SK-N-SH (cell line): ENCODE data around the gene ZBTB12. TPM values are rescaled to one million over a fixed set of nuclear protein-coding genes. Genes with fewer than 3 reads are reported as not detected.

Experiments used
- CTCF ChIA-PET: fragments of 300-600, 350-600 bp; formaldehyde crosslinking; extraction: SDS; loops from one replicate; lab custom pipeline; 2021; lab: Yijun Ruan, JAX
- POLR2A ChIA-PET: fragments of 350-600 bp; sonication (Branson Sonifier 250); formaldehyde crosslinking; extraction: SDS; loops from one replicate; lab custom pipeline; 2020; ENCODE audit warnings: antibody characterized with exemption, inconsistent platforms; lab: Yijun Ruan, JAX
- DNase-seq: peaks from one replicate; pipeline ENCODE4 v3.0.0; 2012
- H2AFZ ChIP-seq: fragments of 200-600 bp; sonication (generic); 2 replicates; pipeline ENCODE4 v1.8.1; 2016; ENCODE audit warnings: antibody characterized with exemption, mild to moderate bottlenecking, low read depth
- H3F3A ChIP-seq: fragments of 200-600 bp; sonication (generic); replicated peaks from 2 replicates; pipeline ENCODE3; 2016; ENCODE audit warnings: antibody characterized with exemption, mild to moderate bottlenecking; ENCODE audit not compliant: insufficient read depth
- H3K27ac ChIP-seq, 2 experiments: fragments of 200-500 bp in 1 of 2; fragments of 200-600 bp in 1 of 2; sonication (Bioruptor generic) in 1 of 2; sonication (generic), shearing (Covaris generic) in 1 of 2; 2 replicates each; pipeline versions ENCODE4 v1.5.1 to v1.6.1; 2014 to 2016; ENCODE audit warnings: low read depth in 2 of 2, inconsistent platforms in 1 of 2, low read length in 1 of 2, mild to moderate bottlenecking in 1 of 2, mixed read lengths in 1 of 2
- H3K27me3 ChIP-seq: fragments of 200-600 bp; sonication (generic), shearing (Covaris generic); 2 replicates; pipeline ENCODE4 v1.6.1; 2016; ENCODE audit warnings: mixed run types; ENCODE audit not compliant: insufficient read depth
- H3K36me3 ChIP-seq, 2 experiments: fragments of 200-500 bp in 1 of 2; fragments of 200-600 bp in 1 of 2; sonication (Bioruptor generic) in 1 of 2; sonication (generic) in 1 of 2; replicated peaks in 1 of 2; 2 replicates each; pipeline versions ENCODE3 to v1.5.1; 2014 to 2016; ENCODE audit warnings: low read length in 1 of 2, mild to moderate bottlenecking in 1 of 2; ENCODE audit not compliant: insufficient read depth in 2 of 2, control insufficient read depth in 1 of 2
- H3K4me1 ChIP-seq, 2 experiments: fragments of 200-500 bp in 1 of 2; fragments of 200-600 bp in 1 of 2; sonication (Bioruptor generic) in 1 of 2; sonication (generic), shearing (Covaris generic) in 1 of 2; 2 replicates each; pipeline versions ENCODE4 v1.5.1 to v1.6.1; 2014 to 2016; ENCODE audit warnings: low read depth in 1 of 2, low read length in 1 of 2, mixed run types in 1 of 2; ENCODE audit not compliant: insufficient read depth in 2 of 2, control insufficient read depth in 1 of 2
- H3K4me2 ChIP-seq: fragments of 200-600 bp; sonication (generic), shearing (Covaris generic); 2 replicates; pipeline ENCODE4 v1.6.1; 2017; ENCODE audit warnings: mixed run types
- H3K4me3 ChIP-seq, 2 experiments: fragments of 200-500 bp in 1 of 2; fragments of 200-600 bp in 1 of 2; sonication (Bioruptor generic) in 1 of 2; sonication (generic), shearing (Covaris generic) in 1 of 2; 2 replicates each; pipeline versions ENCODE4 v1.5.1 to v1.8.1; 2014 to 2016; ENCODE audit warnings: low read depth in 2 of 2, inconsistent platforms in 1 of 2, low read length in 1 of 2, mild to moderate bottlenecking in 1 of 2, mixed read lengths in 1 of 2, moderate library complexity in 1 of 2
- H3K79me2 ChIP-seq: fragments of 200-600 bp; sonication (generic); 2 replicates; pipeline ENCODE4 v1.8.1; 2017; ENCODE audit warnings: mild to moderate bottlenecking; ENCODE audit not compliant: insufficient read depth
- H3K9ac ChIP-seq: fragments of 200-600 bp; sonication (generic); 2 replicates; pipeline ENCODE4 v1.6.1; 2017; ENCODE audit warnings: mixed run types
- H3K9me2 ChIP-seq: fragments of 200-600 bp; sonication (generic); 2 replicates; pipeline ENCODE4 v1.6.1; 2017; ENCODE audit warnings: mixed run types
- H3K9me3 ChIP-seq: fragments of 200-600 bp; sonication (generic); 2 replicates; pipeline ENCODE4 v1.6.1; 2017; ENCODE audit warnings: mixed run types, mild to moderate bottlenecking, moderate library complexity
- H4K20me1 ChIP-seq: fragments of 200-600 bp; sonication (generic); 2 replicates; pipeline ENCODE4 v1.6.1; 2017; ENCODE audit warnings: mild to moderate bottlenecking, mixed run types; ENCODE audit not compliant: insufficient read depth
- CTCF ChIP-seq: fragments of 200-600 bp; sonication (generic); IDR thresholded peaks from 2 replicates; pipeline ENCODE4 v1.6.1; 2017; ENCODE audit warnings: antibody characterized with exemption, mild to moderate bottlenecking, moderate library complexity
- FOSL2 ChIP-seq: IDR thresholded peaks from 2 replicates; pipeline ENCODE4 v1.4.0; 2012; ENCODE audit warnings: low read depth, mild to moderate bottlenecking, moderate library complexity, borderline replicate concordance
- GABPA ChIP-seq: IDR thresholded peaks from 2 replicates; pipeline ENCODE4 v1.4.0; 2012; ENCODE audit warnings: low read depth, mild to moderate bottlenecking
- IRF3 ChIP-seq: fragments of 150-350 bp; IDR thresholded peaks from 2 replicates; pipeline ENCODE4 v1.6.1; 2016; ENCODE audit warnings: mild to moderate bottlenecking, low read depth, low read length
- JUND ChIP-seq: IDR thresholded peaks from 2 replicates; pipeline ENCODE4 v1.4.0; 2012
- MAX ChIP-seq: IDR thresholded peaks from 2 replicates; pipeline ENCODE4 v1.4.0; 2012; ENCODE audit warnings: low read depth
- MEF2A ChIP-seq: IDR thresholded peaks from 2 replicates; pipeline ENCODE4 v1.4.0; 2012; ENCODE audit warnings: low read depth, borderline replicate concordance
- NFIC ChIP-seq: IDR thresholded peaks from 2 replicates; pipeline ENCODE4 v1.4.0; 2012; ENCODE audit warnings: borderline replicate concordance
- PBX3 ChIP-seq: IDR thresholded peaks from 2 replicates; pipeline ENCODE4; 2012
- POLR2AphosphoS5 ChIP-seq: IDR thresholded peaks from 2 replicates; pipeline ENCODE4 v1.6.1; 2012; ENCODE audit warnings: low read depth, low read length
- RAD21 ChIP-seq: IDR thresholded peaks from 2 replicates; pipeline ENCODE4 v1.6.1; 2012; ENCODE audit warnings: mild to moderate bottlenecking, low read length
- REST ChIP-seq: IDR thresholded peaks from 2 replicates; pipeline ENCODE4 v1.6.1; 2012; ENCODE audit warnings: mild to moderate bottlenecking, low read depth, low read length, moderate library complexity
- RFX5 ChIP-seq: IDR thresholded peaks from 2 replicates; pipeline ENCODE4 v1.6.1; 2012; ENCODE audit warnings: mild to moderate bottlenecking, improper control_type of control experiment, low read length
- SIN3A ChIP-seq: IDR thresholded peaks from 2 replicates; pipeline ENCODE4 v1.6.1; 2012; ENCODE audit warnings: low read depth, mild to moderate bottlenecking, low read length, moderate library complexity, borderline replicate concordance
- TCF12 ChIP-seq: IDR thresholded peaks from 2 replicates; pipeline ENCODE4 v1.4.0; 2012
- USF1 ChIP-seq: IDR thresholded peaks from 2 replicates; pipeline ENCODE4 v1.4.0; 2012; ENCODE audit warnings: low read depth, borderline replicate concordance
- USF2 ChIP-seq: fragments of 150-350 bp; IDR thresholded peaks from 2 replicates; pipeline ENCODE4 v1.6.1; 2017; ENCODE audit warnings: antibody characterized with exemption, low read length, low read depth, borderline replicate concordance
- YY1 ChIP-seq: IDR thresholded peaks from 2 replicates; pipeline ENCODE4 v1.4.0; 2012; ENCODE audit warnings: low read depth, mild to moderate bottlenecking
- WGBS: methylation state at CpG from one replicate; pipeline ENCODE4 v1.1.6; 2017; ENCODE audit warnings: low lambda C conversion rate; 5-methylcytosine and 5-hydroxymethylcytosine counted together
- polyA plus RNA-seq, 3 experiments: library from polyadenylated mRNA; depleted of rRNA; stranded (reverse); fragments of >200 nt; gene quantifications; 2 replicates each; pipeline ENCODE4 v1.2.3, GENCODE V29; 2012

The ZBTB12 gene
- polyA plus RNA-seq, 1 of the 3 experiments (the other 2 are of a cell fraction) = 8.3 TPM

- Histone ChIP-seq H2AFZ (peak overlapping the region; percentile 71; the same call in 1 of the 2 replicates), H3K27me3 (no peaks in the 10 kb centered on the region), H3K4me1 (peaks cover 5 to 40% of the 10 kb centered on the region in 2 experiments), H3K79me2 (peaks cover 20% of the 10 kb centered on the region; the same call in 1 of the 2 replicates), H3K4me3 (peak overlapping the region; percentile 89 to 94), H4K20me1 (no peaks in the 10 kb centered on the region), H3K27ac (peak overlapping the region; percentile 41 to 78; a peak in 3 of 4 replicates), H3K4me2 (peak overlapping the region; percentile 91), H3F3A (peaks cover 15% of the 10 kb centered on the region), H3K9me2 (no peaks in the 10 kb centered on the region), H3K9ac (peak overlapping the region; percentile 73; the same call in 1 of the 2 replicates), H3K36me3 (peaks cover 12 to 21% of the 10 kb centered on the region in 2 experiments), H3K9me3 (no peaks in the 10 kb centered on the region)
- CTCF ChIA-PET = interaction anchor here (0.9 to 1.6 kb wide), 5 partner anchors 10 to 291 kb away, joined by 3 to 8 read pairs (median 4); no protein-coding TSS in a partner anchor
- POLR2A ChIA-PET = interaction anchor here (0.6 to 1.8 kb wide), 6 partner anchors 9 to 1520 kb away, joined by 3 to 5 read pairs (median 4); partner anchors contain the start of genes CUTA, MSH5 and NEU1
- 20% methylated on average over 8 of the region's 8 CpGs for WGBS
- TF ChIP-seq MEF2A = no peak
- TF ChIP-seq IRF3 = no peak
- no peak for TF ChIP-seq RAD21
- 0 out of 2 replicates have a peak, but pooled peaks have one; percentile 27 for TF ChIP-seq PBX3
- peak; percentile 33; the same call in 1 of the 2 replicates for TF ChIP-seq TCF12
- TF ChIP-seq POLR2AphosphoS5 = peak; percentile 44; the same call in 1 of the 2 replicates
- peak; percentile 19; the same call in 1 of the 2 replicates for TF ChIP-seq SIN3A
- TF ChIP-seq CTCF = no peak
- TF ChIP-seq FOSL2 = no peak
- TF ChIP-seq YY1 = no peak
- no peak for TF ChIP-seq NFIC
- TF ChIP-seq RFX5 = no peak
- TF ChIP-seq USF2 = no peak
- TF ChIP-seq JUND = no peak
- TF ChIP-seq REST = no peak
- TF ChIP-seq USF1 = peak; percentile 23; the same call in 1 of the 2 replicates
- no peak for TF ChIP-seq MAX
- no peak for TF ChIP-seq GABPA
- peak; percentile 44 for DNase-seq
Measured at GRCh38 chr6:31898383-31899011, 3.4 kb downstream of the ZBTB12 start.
